Cardiac atrium fibroblast (primary cell): ENCODE data around the gene RS1. TPM values are rescaled to one million over a fixed set of nuclear protein-coding genes. Genes with fewer than 3 reads are reported as not detected.

Experiments
- total RNA-seq: library from RNA; depleted of rRNA; stranded (reverse); fragments of >200 nt; gene quantifications from 2 replicates; pipeline ENCODE4 v1.2.3, GENCODE V29; 2015

Gene RS1
- total RNA-seq = not detected in 2 replicates

GRCh38 chrX:18672008-18672407 is at the start of gene RS1:
RS1 (minus strand) TSS chrX:18672108; CDS start chrX:18672068, 40 bp downstream.

GRCh38 chrX:18707426-18708049 is 35.6 kb upstream of the RS1 start, which contains the start of gene PPEF1:
PPEF1 (plus strand) TSS chrX:18707645; CDS start chrX:18707781, 136 bp downstream.

Other genes with a start within 250 kb of the RS1 start
- 2.5 and 3.2 TPM in 2 replicates for gene CDKL5, start 246.5 kb downstream of the RS1 start, total RNA-seq
- gene PPEF1, start 35.5 kb upstream of the RS1 start, total RNA-seq = not detected in 2 replicates